Heart right ventricle (tissue), 16 donors: ENCODE results near the gene RPSA. TPM values are rescaled to one million over a fixed set of nuclear protein-coding genes. Genes with fewer than 3 reads are reported as not detected.

ENCODE experiments used
- ATAC-seq, 8 donors: fragments of 200-7000 bp; cut with Tn5 transposase; one replicate each; pipeline ENCODE4 v1.9.1; 2020; ENCODE audit warnings: mild to moderate bottlenecking in 8 of 8, moderate library complexity in 8 of 8, moderate number of reproducible peaks in 1 of 8
- DNase-seq, 2 donors: peaks; one replicate each; pipeline ENCODE4 v3.0.0-alpha.2; 2020
- H3K27ac ChIP-seq, 10 donors: fragments of 200-600 bp; sonication (generic) in 2 of 10; one replicate each; pipeline versions ENCODE4 v1.5.0 to v1.8.0; 2020 to 2022; ENCODE audit warnings: mild to moderate bottlenecking in 3 of 10
- H3K27me3 ChIP-seq, 7 donors: fragments of 200-600 bp; one replicate each; pipeline ENCODE4 v1.8.0; 2021 to 2022; ENCODE audit warnings: mild to moderate bottlenecking in 2 of 7
- H3K36me3 ChIP-seq, 9 donors: fragments of 200-600 bp; sonication (generic) in 1 of 9; one replicate each; pipeline versions ENCODE4 v1.5.0 to v1.8.0; 2020 to 2022; ENCODE audit warnings: mild to moderate bottlenecking in 2 of 9
- H3K4me1 ChIP-seq, 9 donors: fragments of 200-600 bp; sonication (generic) in 1 of 9; one replicate each; pipeline versions ENCODE4 v1.5.0 to v1.8.0; 2020 to 2022; ENCODE audit warnings: mild to moderate bottlenecking in 4 of 9
- H3K4me3 ChIP-seq, 10 donors: fragments of 200-600 bp; sonication (generic) in 2 of 10; one replicate each; pipeline versions ENCODE4 v1.5.0 to v1.8.0; 2020 to 2022; ENCODE audit warnings: mild to moderate bottlenecking in 7 of 10, moderate library complexity in 2 of 10
- H3K9me3 ChIP-seq, 11 donors: fragments of 200-600 bp in 10 of 11; sonication (generic) in 2 of 11; one replicate each; pipeline versions ENCODE4 v1.5.0 to v1.8.0; 2013 to 2022; ENCODE audit warnings: mild to moderate bottlenecking in 2 of 11, control low read depth in 1 of 11, moderate library complexity in 1 of 11
- WGBS, 2 donors: extraction: QIAGEN DNeasy Blood & Tissue Kit; methylation state at CpG; one replicate each; pipeline ENCODE4 v1.1.7; 2013; ENCODE audit warnings: inconsistent platforms in 1 of 2; 5-methylcytosine and 5-hydroxymethylcytosine counted together
- intact Hi-C, 10 donors: fragments of 100-400 bp; cut with DNase I; formaldehyde crosslinking; loops; one replicate each; pipeline versions ENCODE4 v1.11.1 to v1.14.2; 2022
- polyA plus RNA-seq, 2 donors: library from polyadenylated mRNA; stranded (reverse); fragments of 200-250 nt; gene quantifications; one replicate each; pipeline ENCODE4 v1.2.3, GENCODE V29; 2013
- total RNA-seq, 10 donors: library from RNA; stranded (reverse); fragmentation: NEBNext Ultra II Directional in 3 of 10; extraction: Animal tissue kit (Norgen Biotek cat#: 25700) in 3 of 10; gene quantifications; one replicate each; pipeline versions ENCODE4 v1.2.1 to v1.2.4, GENCODE V29; 2021 to 2023
- TF ChIP-seq, protein P1 (sequence below), 9 donors: fragments of 200-600 bp; sonication (generic) in 2 of 9; IDR thresholded peaks; one replicate each; pipeline versions ENCODE4 v1.5.0 to v1.8.0; 2021 to 2022; ENCODE audit warnings: antibody characterized with exemption in 9 of 9, mild to moderate bottlenecking in 5 of 9, moderate library complexity in 1 of 9
- donor health status: Arrhythmogenic right ventricular cardiomyopathy.
- donor health status: ischemic (EF 13 %, LVEDD 7.1; RV severe dilation, severe dysfunction).
- donor health status: healthy with polysubstance abuse.
- donor health status: DM: no; HTN: yes; CAD: no.
- donor health status: DM: no; HTN: no; CAD: no.
- donor health status: ischemic (EF 25% LVEDD 6.9; RV normal size, moderate dysfunction).
- donor health status: ischemic (EF 25% LVEDD 5.7; RV mildly dilated, moderate dysfunction).
- donor health status: healthy.
- donor health status: DM: yes; HTN: yes; CAD: no.
- donor health status: Ischemic cardiomyopathy.
- donor health status: ischemic (EF 35%, LVEDD 5.7; RV mildly dilated, moderate dysfunction).
- donor health status: nonischemic (EF 11% LVEDD 7.7; RV severe dilation, severe dysfunction).
- donor health status: DM: yes; HTN: yes; CAD: no.
- donor health status: PGD.
- donor health status: ischemic (EF 29% LVEDD 5.4; RV normal size, mild dysfunction).
- donor health status: nonischemic (EF 23%, LVEDD 6.1; RV moderate dilation, normal function).

RPSA gene
- total and polyA plus RNA-seq, 12 donors: 350 to 1,493 (median 410) TPM

DNA sequence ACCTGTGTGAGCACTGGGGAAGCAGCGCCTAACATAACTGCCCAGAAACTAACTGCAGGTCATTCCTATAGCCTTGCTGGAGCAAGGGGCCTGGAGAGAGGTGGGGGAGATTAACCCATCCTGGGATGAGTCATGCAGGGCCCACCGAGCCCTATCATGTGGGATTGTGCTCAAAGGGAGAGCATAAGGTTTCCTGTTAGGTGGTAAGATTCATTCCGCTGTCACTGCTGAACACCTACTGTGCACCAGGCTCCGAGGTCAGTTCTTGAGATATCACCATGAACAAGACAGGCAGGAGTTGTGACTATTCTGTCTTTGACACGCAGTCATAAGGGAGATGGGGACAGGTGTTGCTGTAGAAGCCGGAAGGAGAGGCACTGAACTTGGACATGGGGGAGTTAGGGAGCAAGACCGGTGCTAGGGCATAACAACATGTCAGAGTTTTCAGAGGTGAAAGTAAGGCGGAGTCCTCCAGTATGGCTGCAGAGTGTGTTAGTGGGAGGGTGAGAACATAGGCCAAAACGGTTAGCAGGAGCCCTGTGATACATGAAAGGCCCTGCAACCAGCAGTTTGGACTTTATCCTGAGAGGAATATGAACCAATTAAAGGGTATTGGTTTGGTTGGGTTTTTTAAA lies 20.9 kb upstream of the RPSA start:
- no peak for ATAC-seq

DNA sequence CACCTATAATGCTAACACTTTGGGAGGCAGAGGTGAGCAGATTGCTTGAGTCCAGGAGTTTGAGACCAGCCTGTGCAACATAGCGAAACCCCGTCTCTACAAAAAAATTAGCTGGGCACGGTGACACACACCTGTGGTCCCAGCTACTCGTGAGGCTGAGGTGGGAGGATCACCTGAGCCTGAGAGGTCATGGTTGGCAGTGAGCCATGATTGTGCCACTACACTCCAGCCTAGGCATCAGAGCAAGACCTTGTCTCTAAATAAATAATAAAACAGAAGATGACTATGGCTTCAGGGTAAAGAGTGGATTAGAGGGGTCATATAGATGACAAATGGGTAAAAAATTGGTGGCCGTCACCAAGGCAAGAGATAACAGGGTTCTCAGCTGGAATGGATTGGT lies 20.2 kb upstream of the RPSA start:
- intact Hi-C loops: loop anchor here in 3 of 10 donors (10.0 kb wide), 3 partner anchors 242 to 282 kb away; partner anchors contain the start of genes GORASP1 (in 1 of the 3) and TTC21A (in 1 of the 3)
- H3K36me3 ChIP-seq: peaks cover 0 to 24% (median 14%) of the 10 kb centered on the region in 9 donors
- H3K4me3 ChIP-seq: no peak overlapping the region
- no peak overlapping the region for H3K27ac ChIP-seq
- ATAC-seq (no peak), DNase-seq (no peak)
- H3K9me3 ChIP-seq: no peaks in the 10 kb centered on the region
- H3K27me3 ChIP-seq: no peaks in the 10 kb centered on the region
- 75 to 79% methylated on average over 5 of the region's 5 CpGs for WGBS, 2 donors
- peaks cover 10 to 46% (median 23%) of the 10 kb centered on the region in 9 donors for H3K4me1 ChIP-seq
- TF ChIP-seq, protein P1, sequence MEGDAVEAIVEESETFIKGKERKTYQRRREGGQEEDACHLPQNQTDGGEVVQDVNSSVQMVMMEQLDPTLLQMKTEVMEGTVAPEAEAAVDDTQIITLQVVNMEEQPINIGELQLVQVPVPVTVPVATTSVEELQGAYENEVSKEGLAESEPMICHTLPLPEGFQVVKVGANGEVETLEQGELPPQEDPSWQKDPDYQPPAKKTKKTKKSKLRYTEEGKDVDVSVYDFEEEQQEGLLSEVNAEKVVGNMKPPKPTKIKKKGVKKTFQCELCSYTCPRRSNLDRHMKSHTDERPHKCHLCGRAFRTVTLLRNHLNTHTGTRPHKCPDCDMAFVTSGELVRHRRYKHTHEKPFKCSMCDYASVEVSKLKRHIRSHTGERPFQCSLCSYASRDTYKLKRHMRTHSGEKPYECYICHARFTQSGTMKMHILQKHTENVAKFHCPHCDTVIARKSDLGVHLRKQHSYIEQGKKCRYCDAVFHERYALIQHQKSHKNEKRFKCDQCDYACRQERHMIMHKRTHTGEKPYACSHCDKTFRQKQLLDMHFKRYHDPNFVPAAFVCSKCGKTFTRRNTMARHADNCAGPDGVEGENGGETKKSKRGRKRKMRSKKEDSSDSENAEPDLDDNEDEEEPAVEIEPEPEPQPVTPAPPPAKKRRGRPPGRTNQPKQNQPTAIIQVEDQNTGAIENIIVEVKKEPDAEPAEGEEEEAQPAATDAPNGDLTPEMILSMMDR (IDR thresholded peaks at IDR 0.05): no peak

More for the DNA sequence above, 20.9 kb upstream of the RPSA start:
- peaks cover 10 to 46% (median 23%) of the 10 kb centered on the region in 9 donors for H3K4me1 ChIP-seq
- DNase-seq: no peak
- intact Hi-C loops: loop anchor here in 3 of 10 donors (10.0 kb wide), 3 partner anchors 241 to 281 kb away; partner anchors contain the start of genes GORASP1 (in 1 of the 3) and TTC21A (in 1 of the 3)
- no peak overlapping the region for H3K4me3 ChIP-seq
- TF ChIP-seq, protein P1 (IDR thresholded peaks at IDR 0.05): no peak
- no peaks in the 10 kb centered on the region for H3K27me3 ChIP-seq
- H3K36me3 ChIP-seq: peaks cover 0 to 16% (median 9%) of the 10 kb centered on the region in 9 donors
- no peaks in the 10 kb centered on the region for H3K9me3 ChIP-seq
- 72 to 77% methylated on average over 9 of the region's 9 CpGs for WGBS, 2 donors
- no peak overlapping the region for H3K27ac ChIP-seq

DNA sequence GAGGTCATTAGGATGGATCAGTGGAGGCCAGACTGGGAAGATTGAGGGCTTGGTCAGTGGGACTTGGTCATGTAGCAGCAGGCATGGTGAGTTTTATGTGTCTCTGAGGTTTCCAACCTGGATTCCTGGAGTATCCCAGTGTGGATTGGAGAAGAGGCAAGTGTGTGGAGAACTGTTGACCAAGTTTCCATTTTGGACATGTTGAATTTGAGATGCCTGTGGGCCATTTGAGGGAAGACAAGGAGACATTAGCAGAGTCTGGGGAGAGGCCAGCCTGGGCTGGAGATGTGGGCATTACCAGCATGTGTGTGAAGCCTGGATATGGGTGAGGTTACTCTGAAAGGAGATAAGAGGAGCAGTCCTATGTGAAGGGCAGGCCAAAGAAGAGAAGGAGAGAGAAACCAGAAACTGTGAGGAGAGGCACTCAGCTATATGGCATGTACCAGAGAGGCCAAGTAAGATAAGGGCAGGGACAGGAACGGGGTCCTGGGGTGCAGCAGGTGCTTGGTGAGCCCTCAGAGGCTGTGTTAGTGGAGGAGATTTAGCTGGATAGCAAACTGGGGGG lies 19.0 kb upstream of the RPSA start:
- H3K4me3 ChIP-seq: no peak overlapping the region
- 43 to 57% methylated on average over 1 of the region's 1 CpG for WGBS, 2 donors
- intact Hi-C loops: loop anchor here in 3 of 10 donors (10.0 kb wide), 3 partner anchors 243 to 283 kb away; partner anchors contain the start of genes GORASP1 (in 1 of the 3) and TTC21A (in 1 of the 3)

DNA sequence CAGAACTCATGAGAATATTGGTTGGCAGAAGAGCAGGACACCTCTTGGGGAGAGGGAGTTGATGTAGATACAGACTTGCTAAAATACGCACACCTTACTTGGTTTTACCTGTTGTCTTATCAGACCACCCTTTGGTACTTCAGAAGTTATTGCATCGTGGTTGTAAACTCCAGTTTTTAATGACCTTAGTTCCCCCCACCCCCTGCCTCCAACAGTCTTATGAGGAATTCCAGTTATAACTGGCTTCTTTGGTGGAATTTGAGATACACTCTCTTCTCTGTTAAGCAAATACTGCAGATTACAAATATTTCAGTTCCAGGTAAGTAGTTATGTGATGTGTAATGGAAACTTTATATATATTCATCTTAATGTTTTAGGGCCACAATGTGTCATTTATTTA lies 18.4 kb upstream of the RPSA start:
- H3K36me3 ChIP-seq: peaks cover 0 to 42% (median 28%) of the 10 kb centered on the region in 9 donors
- DNase-seq (no peak), ATAC-seq (no peak)
- peaks cover 6 to 40% (median 19%) of the 10 kb centered on the region in 9 donors for H3K4me1 ChIP-seq
- H3K27ac ChIP-seq: no peak overlapping the region
- no peaks in the 10 kb centered on the region for H3K27me3 ChIP-seq
- intact Hi-C loops: loop anchor here in 3 of 10 donors (10.0 kb wide), 3 partner anchors 243 to 283 kb away; partner anchors contain the start of genes GORASP1 (in 1 of the 3) and TTC21A (in 1 of the 3)
- TF ChIP-seq, protein P1 (IDR thresholded peaks at IDR 0.05): no peak
- no peak overlapping the region for H3K4me3 ChIP-seq
- H3K9me3 ChIP-seq: no peaks in the 10 kb centered on the region
- WGBS, 2 donors: 81 to 87% methylated on average over 2 of the region's 2 CpGs

More for the DNA sequence above, 19.0 kb upstream of the RPSA start:
- TF ChIP-seq, protein P1 (IDR thresholded peaks at IDR 0.05): no peak
- Histone ChIP-seq H3K4me1 (peaks cover 10 to 45% (median 23%) of the 10 kb centered on the region in 9 donors), H3K36me3 (peaks cover 0 to 36% (median 23%) of the 10 kb centered on the region in 9 donors), H3K9me3 (no peaks in the 10 kb centered on the region), H3K27me3 (no peaks in the 10 kb centered on the region), H3K27ac (no peak overlapping the region)
- DNase-seq: no peak
- no peak for ATAC-seq
